CD4-positive, alpha-beta T cell treated with Interleukin-12 subunit alpha and Interleukin-12 subunit beta, for 1 hour (primary cell): Measurements from ENCODE around the gene ZNF74.

Experiments
- DNase-seq: peaks from one replicate; pipeline ENCODE4 v3.0.0-alpha.2; 2020

The ZNF74 gene

GRCh38 chr22:20422271-20423007 is 28.5 kb downstream of the ZNF74 start:
- DNase-seq: no peak

GRCh38 chr22:20423008-20423905 is 29.3 kb downstream of the ZNF74 start:
- DNase-seq: no peak

GRCh38 chr22:20423906-20424551 is 30.1 kb downstream of the ZNF74 start:
- no peak for DNase-seq

- DNase-seq: no peak
These were observed 30.6 kb downstream of the ZNF74 start for GRCh38 chr22:20424568-20424931.

GRCh38 chr22:20424932-20425565 is 31.1 kb downstream of the ZNF74 start:
- DNase-seq: no peak

GRCh38 chr22:20425566-20426258 is 31.8 kb downstream of the ZNF74 start:
- no peak for DNase-seq

- no peak for DNase-seq
These were observed 32.3 kb downstream of the ZNF74 start for GRCh38 chr22:20426259-20426615.

GRCh38 chr22:20427104-20427944 is 33.4 kb downstream of the ZNF74 start:
- DNase-seq: no peak

- no peak for DNase-seq
These were observed 34.0 kb downstream of the ZNF74 start for GRCh38 chr22:20427945-20428417.

GRCh38 chr22:20428496-20429253 is 34.7 kb downstream of the ZNF74 start:
- no peak for DNase-seq

GRCh38 chr22:20429254-20430100 is 35.5 kb downstream of the ZNF74 start:
- peak; percentile 84 for DNase-seq

- DNase-seq: no peak
These were observed 36.3 kb downstream of the ZNF74 start for GRCh38 chr22:20430101-20430719.

- DNase-seq: peak; percentile 66
These were observed 37.0 kb downstream of the ZNF74 start for GRCh38 chr22:20430720-20431510.

GRCh38 chr22:20431511-20432192 is 37.7 kb downstream of the ZNF74 start:
- DNase-seq: no peak

GRCh38 chr22:20432244-20432686 is 38.3 kb downstream of the ZNF74 start:
- no peak for DNase-seq

- DNase-seq: no peak
These were observed 39.2 kb downstream of the ZNF74 start for GRCh38 chr22:20433191-20433590.

- no peak for DNase-seq
These were observed 39.8 kb downstream of the ZNF74 start for GRCh38 chr22:20433686-20434241.
